A549 (cell line): ENCODE measurements around the gene RELL1.

ENCODE experiments used
- CTCF ChIP-seq: fragments of >200 bp; sonication (Bioruptor Twin); formaldehyde crosslinking; IDR thresholded peaks from 3 replicates; pipeline ENCODE4 v1.5.1; 2016
- HOXB13 ChIP-seq: fragments of 250-450 bp; sonication (Bioruptor Pico); IDR thresholded peaks from 2 replicates; pipeline ENCODE4 v1.5.0; 2020; ENCODE audit warnings: low read depth, mild to moderate bottlenecking, moderate library complexity
- NFE2L2 ChIP-seq: fragments of 150-350 bp; conservative IDR thresholded peaks from 2 replicates; pipeline ENCODE4 v1.6.1; 2014; ENCODE audit warnings: low read length
- POLR2A ChIP-seq: IDR thresholded peaks from 2 replicates; pipeline ENCODE4 v1.6.1; 2012; ENCODE audit warnings: mild to moderate bottlenecking, low read length

DNA sequence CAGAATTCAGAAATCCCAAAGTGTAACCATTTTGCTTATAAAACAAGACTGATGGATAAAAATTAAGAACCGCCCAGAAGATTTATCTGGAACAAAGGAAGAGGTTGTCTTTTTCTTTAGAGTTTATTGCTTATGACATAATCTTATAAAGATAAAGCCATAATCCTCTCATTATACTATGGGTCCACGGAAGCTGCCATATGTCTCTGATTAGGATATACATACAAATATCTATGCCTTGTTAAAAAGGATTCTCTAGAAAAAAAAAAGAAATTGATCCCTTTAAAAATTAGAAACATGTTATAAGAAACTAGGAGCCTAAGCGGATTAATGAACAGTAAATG, 70.5 kb downstream of the RELL1 start:
- TF ChIP-seq NFE2L2 (no peak), CTCF (no peak), POLR2A (no peak), HOXB13 (CRISPR knock-in tag) (no peak)
